GM23338 (cell line): ENCODE measurements around the gene AZU1. TPM values are rescaled to one million over a fixed set of nuclear protein-coding genes. Genes with fewer than 3 reads are reported as not detected.

Experiments
- ATAC-seq: fragments of 200-7000 bp; cut with Tn5 transposase; 3 replicates; pipeline ENCODE4 v1.9.1; 2020
- DNase-seq: peaks from one replicate; pipeline ENCODE4 v3.0.0-alpha.2; 2015; ENCODE audit warnings: low spot score
- H2AFZ ChIP-seq: fragments of 200-600 bp; sonication (generic); 2 replicates; pipeline ENCODE4 v1.8.0; 2016; ENCODE audit warnings: antibody characterized with exemption, mild to moderate bottlenecking, moderate library complexity
- H3F3A ChIP-seq: fragments of 200-600 bp; sonication (generic); replicated peaks from 2 replicates; pipeline ENCODE4 v1.8.0; 2017; ENCODE audit warnings: antibody characterized with exemption, mixed run types, low read depth
- H3K27ac ChIP-seq: fragments of 200-600 bp; sonication (generic); 2 replicates; pipeline ENCODE4 v1.6.1; 2016; ENCODE audit warnings: low read depth
- H3K27me3 ChIP-seq: fragments of 200-600 bp; sonication (generic); 2 replicates; pipeline ENCODE4 v1.8.0; 2016; ENCODE audit warnings: mild to moderate bottlenecking, mixed run types, moderate library complexity; ENCODE audit not compliant: insufficient read depth
- H3K36me3 ChIP-seq: fragments of 200-600 bp; sonication (generic); 2 replicates; pipeline ENCODE4 v1.8.0; 2016; ENCODE audit warnings: mild to moderate bottlenecking; ENCODE audit not compliant: insufficient read depth
- H3K4me1 ChIP-seq: fragments of 200-600 bp; sonication (generic); 2 replicates; pipeline ENCODE4 v1.8.0; 2016; ENCODE audit warnings: mild to moderate bottlenecking, moderate library complexity; ENCODE audit not compliant: insufficient read depth
- H3K4me2 ChIP-seq: fragments of 200-600 bp; sonication (generic); 2 replicates; pipeline ENCODE4 v1.7.1; 2017; ENCODE audit warnings: mixed run types
- H3K4me3 ChIP-seq: fragments of 200-600 bp; sonication (generic); 2 replicates; pipeline ENCODE4 v1.6.1; 2016; ENCODE audit warnings: mixed run types
- H3K79me2 ChIP-seq: fragments of 200-600 bp; sonication (generic); replicated peaks from 2 replicates; pipeline ENCODE4 v1.8.0; 2017; ENCODE audit warnings: mild to moderate bottlenecking; ENCODE audit not compliant: insufficient read depth
- H3K9me2 ChIP-seq: fragments of 200-600 bp; sonication (generic); 2 replicates; pipeline ENCODE4 v1.8.0; 2017; ENCODE audit not compliant: insufficient read depth
- H4K20me1 ChIP-seq: fragments of 200-600 bp; sonication (generic); replicated peaks from 2 replicates; pipeline ENCODE4 v1.8.0; 2017; ENCODE audit warnings: mild to moderate bottlenecking; ENCODE audit not compliant: insufficient read depth
- H3K27ac Mint-ChIP-seq: 2 replicates; pipeline ENCODE4 v1.8.0; 2020; ENCODE audit warnings: inconsistent platforms, mild to moderate bottlenecking, moderate library complexity, mixed read lengths
- H3K27me3 Mint-ChIP-seq: 3 replicates; pipeline ENCODE4 v1.8.0; 2022; ENCODE audit warnings: low read depth, mild to moderate bottlenecking, moderate library complexity, mixed read lengths, inconsistent platforms; ENCODE audit not compliant: insufficient read depth, poor library complexity
- H3K36me3 Mint-ChIP-seq: 3 replicates; pipeline ENCODE4 v1.8.0; 2021; ENCODE audit warnings: low read depth, mild to moderate bottlenecking, inconsistent platforms, moderate library complexity, mixed read lengths
- H3K4me1 Mint-ChIP-seq: 3 replicates; pipeline ENCODE4 v1.8.0; 2020; ENCODE audit warnings: mild to moderate bottlenecking, inconsistent platforms, mixed read lengths
- H3K4me3 Mint-ChIP-seq: 3 replicates; pipeline ENCODE4 v1.8.0; 2021; ENCODE audit warnings: moderate library complexity, mild to moderate bottlenecking, inconsistent platforms, mixed read lengths
- H3K9me3 Mint-ChIP-seq: 3 replicates; pipeline ENCODE4 v1.8.0; 2020; ENCODE audit warnings: moderate library complexity, mild to moderate bottlenecking, inconsistent platforms, mixed read lengths
- CTCF ChIP-seq, 2 experiments: fragments of 200-600 bp in 1 of 2; sonication (generic) in 1 of 2; conservative IDR thresholded peaks; 2 replicates each; pipeline versions ENCODE4 v1.5.1 to v1.6.1; 2016 to 2017; ENCODE audit warnings: antibody characterized with exemption in 2 of 2, low read depth in 2 of 2, mild to moderate bottlenecking in 2 of 2, moderate library complexity in 1 of 2
- ETS1 ChIP-seq: IDR thresholded peaks from 2 replicates; pipeline ENCODE4 v1.6.1; 2016; ENCODE audit warnings: antibody characterized with exemption
- EZH2phosphoT487 ChIP-seq: fragments of 200-600 bp; sonication (generic); IDR thresholded peaks from one replicate; pipeline ENCODE4 v1.8.1; 2018; ENCODE audit warnings: antibody characterized with exemption; ENCODE audit not compliant: unreplicated experiment
- JUNB ChIP-seq: IDR thresholded peaks from one replicate; pipeline ENCODE4 v1.6.1; 2016; ENCODE audit warnings: antibody characterized with exemption; ENCODE audit not compliant: unreplicated experiment
- NANOG ChIP-seq: IDR thresholded peaks from 2 replicates; pipeline ENCODE4 v1.6.1; 2016; ENCODE audit warnings: antibody characterized with exemption, borderline replicate concordance
- POLR2AphosphoS5 ChIP-seq: IDR thresholded peaks from 2 replicates; pipeline ENCODE4 v1.6.1; 2016; ENCODE audit warnings: antibody characterized with exemption, low read depth
- REST ChIP-seq: IDR thresholded peaks from one replicate; pipeline ENCODE4 v1.6.1; 2018; ENCODE audit warnings: antibody characterized with exemption; ENCODE audit not compliant: unreplicated experiment
- ZNF114 ChIP-seq: fragments of 250-450 bp; sonication (Bioruptor Pico); IDR thresholded peaks from 2 replicates; pipeline ENCODE4 v1.5.0; 2020; ENCODE audit warnings: mild to moderate bottlenecking, moderate library complexity
- ZNF331 ChIP-seq: fragments of 250-450 bp; sonication (Bioruptor Pico); IDR thresholded peaks from 2 replicates; pipeline ENCODE4 v1.5.0; 2020; ENCODE audit warnings: low read depth, mild to moderate bottlenecking, moderate library complexity
- polyA plus RNA-seq: library from polyadenylated mRNA; unstranded; fragments of >200 nt; fragmentation: Nextera tagmentation; extraction: Ambion mirVana; gene quantifications from 2 replicates; pipeline ENCODE4 v1.2.1, GENCODE V29; 2016
- total RNA-seq: library from RNA; depleted of rRNA; stranded (reverse); fragments of >200 nt; shearing (Covaris generic); gene quantifications from 2 replicates; pipeline ENCODE4 v1.2.3, GENCODE V29; 2014

AZU1 gene
- total and polyA plus RNA-seq, 2 experiments from 2014 or later, result 0.78 to 1.4 TPM

- H3K4me1 Mint-ChIP-seq, result peaks cover 6% of the 10 kb centered on the region; the same call in 2 of the 3 replicates
- H3F3A ChIP-seq, result no peaks in the 10 kb centered on the region
- peaks cover 4% of the 10 kb centered on the region; the same call in 1 of the 2 replicates for H4K20me1 ChIP-seq
- peaks cover 9% of the 10 kb centered on the region; the same call in 1 of the 2 replicates for H3K4me1 ChIP-seq
- no peak overlapping the region for H3K4me2 ChIP-seq
- H3K4me3 Mint-ChIP-seq, result no peak overlapping the region
- no peak overlapping the region for H2AFZ ChIP-seq
- no peak overlapping the region for H3K27ac Mint-ChIP-seq
- H3K9me2 ChIP-seq, result no peaks in the 10 kb centered on the region
- ATAC-seq, result no peak
- no peak overlapping the region for H3K4me3 ChIP-seq
- peaks cover 9% of the 10 kb centered on the region for H3K79me2 ChIP-seq
- H3K9me3 Mint-ChIP-seq, result no peaks in the 10 kb centered on the region
- no peak for DNase-seq
- TF ChIP-seq POLR2AphosphoS5 (no peak), ZNF331 (CRISPR knock-in tag) (no peak), CTCF (conservative IDR thresholded peaks at IDR 0.05; ENCODE audit: low read depth in 2 of 2) (no peak), NANOG (no peak), ZNF114 (CRISPR knock-in tag) (no peak)
- no peaks in the 10 kb centered on the region; the same call in 1 of the 2 replicates for H3K27me3 ChIP-seq
- no peaks in the 10 kb centered on the region for H3K36me3 ChIP-seq
- no peaks in the 10 kb centered on the region for H3K36me3 Mint-ChIP-seq
- H3K27me3 Mint-ChIP-seq, result peaks cover 8% of the 10 kb centered on the region
- no peak overlapping the region for H3K27ac ChIP-seq
Measured at GRCh38 chr19:824885-825284, 2.8 kb upstream of the AZU1 start.

GRCh38 chr19:825897-826644 lies 1.6 kb upstream of the AZU1 start:
- H3K27me3 Mint-ChIP-seq, result peaks cover 8% of the 10 kb centered on the region
- H3K9me2 ChIP-seq, result no peaks in the 10 kb centered on the region
- no peak for DNase-seq
- TF ChIP-seq REST (no peak), ETS1 (no peak), ZNF331 (CRISPR knock-in tag) (no peak), EZH2phosphoT487 (no peak), JUNB (no peak)

More at GRCh38 chr19:825897-826644, 1.6 kb upstream of the AZU1 start:
- Mint-ChIP-seq H3K9me3 (no peaks in the 10 kb centered on the region), H3K36me3 (no peaks in the 10 kb centered on the region), H3K4me3 (no peak overlapping the region), H3K27ac (no peak overlapping the region), H3K4me1 (peaks cover 6% of the 10 kb centered on the region; the same call in 2 of the 3 replicates)
- ATAC-seq, result no peak
- Histone ChIP-seq H3F3A (no peaks in the 10 kb centered on the region), H3K4me2 (no peak overlapping the region), H4K20me1 (no peaks in the 10 kb centered on the region), H3K27ac (no peak overlapping the region), H3K4me3 (no peak overlapping the region), H3K36me3 (no peaks in the 10 kb centered on the region), H3K4me1 (peaks cover 9% of the 10 kb centered on the region; the same call in 1 of the 2 replicates), H3K27me3 (no peaks in the 10 kb centered on the region; the same call in 1 of the 2 replicates), H2AFZ (no peak overlapping the region), H3K79me2 (no peaks in the 10 kb centered on the region)
